Endothelial cell of umbilical vein (primary cell): Measurements from ENCODE around the gene DRD1. TPM values are rescaled to one million over a fixed set of nuclear protein-coding genes. Genes with fewer than 3 reads are reported as not detected.

Experiments used
- BruUV-seq: library from RNA; stranded (reverse); fragments of 400-500 nt; replicated peaks from 2 replicates; lab custom pipeline; 2021; lab: Mats Ljungman, UMichigan
- CTCF ChIA-PET: fragments of 300-600, 350-600 bp; sonication (Branson Sonifier 250); formaldehyde crosslinking; loops from one replicate; lab custom pipeline; 2021; ENCODE audit warnings: antibody characterized with exemption, inconsistent platforms; lab: Charles Lee
- POLR2A ChIA-PET: fragments of 300-600, 350-600 bp; sonication (Branson Sonifier 250); formaldehyde crosslinking; loops from one replicate; lab custom pipeline; 2021; ENCODE audit warnings: antibody characterized with exemption, inconsistent platforms; lab: Charles Lee
- DNase-seq: peaks from one replicate; pipeline ENCODE4 v3.0.0-alpha.2; 2011; ENCODE audit warnings: low read depth, low spot score
- FAIRE-seq: peaks from 2 replicates; lab custom pipeline; 2011; peaks lifted over from hg19 to GRCh38; lab: Jason Lieb, UNC
- H2AFZ ChIP-seq: 2 replicates; pipeline ENCODE4 v1.6.0; 2012; ENCODE audit warnings: low read depth, low read length, control low read depth, inconsistent platforms
- H3K27ac ChIP-seq: 2 replicates; pipeline ENCODE4 v1.5.1; 2011; ENCODE audit warnings: low read depth, mild to moderate bottlenecking, control low read depth, low read length, moderate library complexity; ENCODE audit not compliant: insufficient read depth
- H3K27me3 ChIP-seq, 2 experiments: 2 replicates each; pipeline versions ENCODE4 v1.6.0 to v1.6.1; 2011; ENCODE audit warnings: low read length in 2 of 2, mixed read lengths in 1 of 2; ENCODE audit not compliant: control insufficient read depth in 2 of 2, insufficient read depth in 2 of 2
- H3K36me3 ChIP-seq, 2 experiments: 2 replicates in 1 of 2; 3 replicates in 1 of 2; pipeline ENCODE4 v1.5.1; 2011; ENCODE audit warnings: low read length in 2 of 2, mild to moderate bottlenecking in 1 of 2, moderate library complexity in 1 of 2; ENCODE audit not compliant: control insufficient read depth in 2 of 2, insufficient read depth in 2 of 2; ENCODE audit errors: extremely low read depth in 1 of 2
- H3K4me1 ChIP-seq: 3 replicates; pipeline ENCODE4 v1.5.1; 2011; ENCODE audit warnings: mild to moderate bottlenecking, low read length; ENCODE audit not compliant: control insufficient read depth, insufficient read depth; ENCODE audit errors: extremely low read depth
- H3K4me2 ChIP-seq: 2 replicates; pipeline ENCODE4 v1.6.1; 2011; ENCODE audit warnings: low read length, control low read depth, mixed read lengths; ENCODE audit not compliant: insufficient read depth
- H3K4me3 ChIP-seq, 3 experiments: fragments of 200-600 bp in 1 of 3; sonication (generic), shearing (Covaris generic) in 1 of 3; replicated peaks in 1 of 3; 2 replicates each; pipeline ENCODE4 v1.5.1; 2011 to 2016; ENCODE audit warnings: control low read depth in 3 of 3, low read length in 3 of 3, mild to moderate bottlenecking in 2 of 3, inconsistent platforms in 1 of 3, low read depth in 1 of 3, moderate library complexity in 1 of 3; ENCODE audit not compliant: insufficient read depth in 1 of 3
- H3K79me2 ChIP-seq: 2 replicates; pipeline ENCODE4 v1.6.0; 2012; ENCODE audit warnings: low read length, inconsistent platforms; ENCODE audit not compliant: control insufficient read depth, insufficient read depth
- H3K9ac ChIP-seq: replicated peaks from 2 replicates; pipeline ENCODE3; 2011; ENCODE audit warnings: low read length, control low read depth; ENCODE audit not compliant: insufficient read depth; ENCODE audit errors: extremely low read depth
- H3K9me1 ChIP-seq: replicated peaks from 3 replicates; pipeline ENCODE4 v1.6.0; 2011; ENCODE audit warnings: mild to moderate bottlenecking, low read length; ENCODE audit not compliant: control insufficient read depth, insufficient read depth; ENCODE audit errors: extremely low read depth
- H3K9me3 ChIP-seq: replicated peaks from 2 replicates; pipeline ENCODE4 v1.5.1; 2012; ENCODE audit warnings: low read length, inconsistent platforms; ENCODE audit not compliant: control insufficient read depth, insufficient read depth
- H4K20me1 ChIP-seq: replicated peaks from 2 replicates; pipeline ENCODE3; 2011; ENCODE audit warnings: mild to moderate bottlenecking, low read length; ENCODE audit not compliant: control insufficient read depth, insufficient read depth; ENCODE audit errors: extremely low read depth
- EZH2 ChIP-seq: IDR thresholded peaks from 2 replicates; pipeline ENCODE4 v1.6.1; 2012; ENCODE audit warnings: borderline replicate concordance, low read depth, mild to moderate bottlenecking, moderate library complexity, low read length, inconsistent platforms; ENCODE audit not compliant: severe bottlenecking
- FOS ChIP-seq: IDR thresholded peaks from 2 replicates; pipeline ENCODE4 v1.6.1; 2011; ENCODE audit warnings: mild to moderate bottlenecking, low read length, moderate library complexity, borderline replicate concordance; ENCODE audit not compliant: insufficient read depth
- GATA2 ChIP-seq: IDR thresholded peaks from 2 replicates; pipeline ENCODE4 v1.7.0; 2011; ENCODE audit warnings: low read depth, mild to moderate bottlenecking, moderate library complexity, mixed read lengths, low read length; ENCODE audit not compliant: insufficient read length, insufficient read depth
- MYC ChIP-seq: IDR thresholded peaks from one replicate; pipeline ENCODE4 v1.6.1; 2011; ENCODE audit warnings: mild to moderate bottlenecking, low read depth, low read length
- POLR2A ChIP-seq: IDR thresholded peaks from 2 replicates; pipeline ENCODE4 v1.6.1; 2012; ENCODE audit warnings: low read depth, mild to moderate bottlenecking, control low read depth, low read length
- POLR2AphosphoS5 ChIP-seq: IDR thresholded peaks from 2 replicates; pipeline ENCODE4 v1.6.1; 2012; ENCODE audit warnings: low read depth, mild to moderate bottlenecking, control low read depth, low read length, moderate library complexity; ENCODE audit not compliant: insufficient read depth
- dilution Hi-C: fragments of 300-500 bp; cut with MboI; formaldehyde crosslinking; loops from one replicate; pipeline ENCODE4 v1.15.0; 2019; ENCODE audit warnings: low sequenced_read_pairs; ENCODE audit not compliant: extremely low pct_ligation_motif_present
- intact Hi-C: fragments of 100-400 bp; cut with micrococcal nuclease; formaldehyde crosslinking; loops from one replicate; pipeline ENCODE4 v1.10.0; 2022
- polyA plus RNA-seq, 4 experiments: library from polyadenylated mRNA; depleted of rRNA in 3 of 4; stranded (reverse) in 3 of 4; unstranded in 1 of 4; fragments of >200 nt; gene quantifications; 2 replicates each; pipeline versions ENCODE4 v1.2.1 to v1.2.3, GENCODE V29; 2011 to 2012; ENCODE audit warnings: missing spikeins in 1 of 4
- total RNA-seq: library from RNA; stranded (reverse); gene quantifications from 2 replicates; pipeline ENCODE4 v1.2.3, GENCODE V29; 2021
- TF ChIP-seq, protein P1 (sequence below), 2 donors: IDR thresholded peaks; 1 replicate in 1 of 2; 2 replicates in 1 of 2; pipeline ENCODE4 v1.5.1; 2011; ENCODE audit warnings: low read length in 2 of 2, mild to moderate bottlenecking in 2 of 2, moderate library complexity in 2 of 2, control low read depth in 1 of 2, inconsistent platforms in 1 of 2, low read depth in 1 of 2; ENCODE audit not compliant: insufficient read depth in 1 of 2; ENCODE audit errors: extremely low read depth in 1 of 2
- TF ChIP-seq, protein P2 (sequence below): IDR thresholded peaks from 2 replicates; pipeline ENCODE4 v1.6.1; 2011; ENCODE audit not compliant: insufficient read depth, insufficient read length

Gene DRD1
- total and polyA plus RNA-seq, 2 donors (not counting 3 experiments of a cell fraction or from before 2014, with no cell fraction given): not detected

DNA sequence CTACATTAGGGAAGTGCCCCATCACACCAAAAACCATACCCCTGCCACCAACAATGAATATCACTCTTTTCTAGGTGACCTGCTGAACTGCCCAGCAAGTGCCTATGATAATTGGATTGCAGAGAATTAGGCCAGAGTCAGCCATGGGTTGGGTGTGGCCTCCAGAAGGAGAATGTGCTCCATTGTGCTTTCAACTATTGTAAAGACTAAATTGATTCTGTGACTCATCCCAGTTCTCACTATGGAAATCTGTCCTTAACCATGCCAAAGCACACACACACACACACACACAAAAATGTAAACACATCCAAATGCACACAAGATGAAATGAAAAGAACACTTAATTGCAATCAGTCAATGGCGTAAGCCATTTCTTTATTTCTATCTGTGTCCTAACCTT lies 25.7 kb downstream of the DRD1 start:
- CTCF ChIA-PET: no interaction called here
- DNase-seq (no peak), FAIRE-seq (no peak)
- no peak for TF ChIP-seq GATA2
- no peak for TF ChIP-seq EZH2
- no peak for TF ChIP-seq FOS
- TF ChIP-seq, protein P1, sequence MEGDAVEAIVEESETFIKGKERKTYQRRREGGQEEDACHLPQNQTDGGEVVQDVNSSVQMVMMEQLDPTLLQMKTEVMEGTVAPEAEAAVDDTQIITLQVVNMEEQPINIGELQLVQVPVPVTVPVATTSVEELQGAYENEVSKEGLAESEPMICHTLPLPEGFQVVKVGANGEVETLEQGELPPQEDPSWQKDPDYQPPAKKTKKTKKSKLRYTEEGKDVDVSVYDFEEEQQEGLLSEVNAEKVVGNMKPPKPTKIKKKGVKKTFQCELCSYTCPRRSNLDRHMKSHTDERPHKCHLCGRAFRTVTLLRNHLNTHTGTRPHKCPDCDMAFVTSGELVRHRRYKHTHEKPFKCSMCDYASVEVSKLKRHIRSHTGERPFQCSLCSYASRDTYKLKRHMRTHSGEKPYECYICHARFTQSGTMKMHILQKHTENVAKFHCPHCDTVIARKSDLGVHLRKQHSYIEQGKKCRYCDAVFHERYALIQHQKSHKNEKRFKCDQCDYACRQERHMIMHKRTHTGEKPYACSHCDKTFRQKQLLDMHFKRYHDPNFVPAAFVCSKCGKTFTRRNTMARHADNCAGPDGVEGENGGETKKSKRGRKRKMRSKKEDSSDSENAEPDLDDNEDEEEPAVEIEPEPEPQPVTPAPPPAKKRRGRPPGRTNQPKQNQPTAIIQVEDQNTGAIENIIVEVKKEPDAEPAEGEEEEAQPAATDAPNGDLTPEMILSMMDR (IDR thresholded peaks at IDR 0.05; ENCODE audit: extremely low read depth in 1 of 2, insufficient read depth in 1 of 2, low read depth in 1 of 2, low read length in 2 of 2): no peak
- no peak for TF ChIP-seq POLR2A
- no peak for TF ChIP-seq POLR2AphosphoS5
- TF ChIP-seq, protein P2, sequence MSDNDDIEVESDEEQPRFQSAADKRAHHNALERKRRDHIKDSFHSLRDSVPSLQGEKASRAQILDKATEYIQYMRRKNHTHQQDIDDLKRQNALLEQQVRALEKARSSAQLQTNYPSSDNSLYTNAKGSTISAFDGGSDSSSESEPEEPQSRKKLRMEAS: no peak
- no peak for TF ChIP-seq MYC
- no peaks in the 10 kb centered on the region for H3K36me3 ChIP-seq
- no peak overlapping the region for H3K27ac ChIP-seq
- H4K20me1 ChIP-seq: no peaks in the 10 kb centered on the region
- no peaks in the 10 kb centered on the region for H3K79me2 ChIP-seq
- peaks cover 2% of the 10 kb centered on the region for H3K9me3 ChIP-seq
- POLR2A ChIA-PET: no interaction called here
- H3K27me3 ChIP-seq: no peaks in the 10 kb centered on the region
- H3K9ac ChIP-seq: no peak overlapping the region
- no peak overlapping the region for H3K4me2 ChIP-seq
- H3K4me3 ChIP-seq: no peak overlapping the region
- H3K4me1 ChIP-seq: no peaks in the 10 kb centered on the region
- H2AFZ ChIP-seq: no peak overlapping the region
- intact Hi-C loops: no loop called here
- dilution Hi-C loops: no loop called here
- BruUV-seq: no TSS peak
- no peaks in the 10 kb centered on the region for H3K9me1 ChIP-seq
